Ascending aorta (tissue), 2 donors: Measurements from ENCODE around the gene HSPA12A. TPM values are rescaled to one million over a fixed set of nuclear protein-coding genes. Genes with fewer than 3 reads are reported as not detected.

ENCODE experiments used
- DNase-seq, 2 donors: peaks; one replicate each; pipeline ENCODE4 v3.0.0-alpha.2; 2019; ENCODE audit warnings: low spot score in 2 of 2
- H3K27ac ChIP-seq, 2 donors: fragments of 200-600 bp; sonication (generic); one replicate each; pipeline ENCODE4 v1.5.1; 2016 to 2017; ENCODE audit warnings: mild to moderate bottlenecking in 1 of 2
- H3K27me3 ChIP-seq: fragments of 200-600 bp; sonication (generic); one replicate; pipeline ENCODE4 v1.5.1; 2017
- H3K36me3 ChIP-seq, 2 donors: fragments of 200-600 bp; sonication (generic); one replicate each; pipeline ENCODE4 v1.5.1; 2016
- H3K4me1 ChIP-seq, 2 donors: fragments of 200-600 bp; sonication (generic); one replicate each; pipeline ENCODE4 v1.5.1; 2016 to 2017; ENCODE audit warnings: mild to moderate bottlenecking in 1 of 2
- H3K4me3 ChIP-seq, 2 donors: fragments of 200-600 bp; sonication (generic); one replicate each; pipeline ENCODE4 v1.5.1; 2016 to 2017; ENCODE audit warnings: mild to moderate bottlenecking in 1 of 2
- H3K9me3 ChIP-seq, 2 donors: fragments of 200-600 bp; sonication (generic); one replicate each; pipeline ENCODE4 v1.5.1; 2016
- intact Hi-C: fragments of 100-400 bp; cut with DNase I; formaldehyde crosslinking; loops from one replicate; pipeline ENCODE4 v1.15.1; 2023
- total RNA-seq: library from RNA; depleted of rRNA; stranded (reverse); fragments of >200 nt; gene quantifications from one replicate; pipeline ENCODE4 v1.1.0, GENCODE V29; 2016
- TF ChIP-seq, protein P1 (sequence below), 3 experiments: fragments of 200-600 bp in 2 of 3; fragments of 450-650 bp in 1 of 3; sonication (generic) in 2 of 3; IDR thresholded peaks; one replicate each; pipeline ENCODE4 v1.5.1; 2016 to 2019; ENCODE audit warnings: antibody characterized with exemption in 3 of 3, mild to moderate bottlenecking in 1 of 3, moderate library complexity in 1 of 3

Gene HSPA12A
- total RNA-seq, 1 donor from 2014 or later = 5.5 TPM

DNA sequence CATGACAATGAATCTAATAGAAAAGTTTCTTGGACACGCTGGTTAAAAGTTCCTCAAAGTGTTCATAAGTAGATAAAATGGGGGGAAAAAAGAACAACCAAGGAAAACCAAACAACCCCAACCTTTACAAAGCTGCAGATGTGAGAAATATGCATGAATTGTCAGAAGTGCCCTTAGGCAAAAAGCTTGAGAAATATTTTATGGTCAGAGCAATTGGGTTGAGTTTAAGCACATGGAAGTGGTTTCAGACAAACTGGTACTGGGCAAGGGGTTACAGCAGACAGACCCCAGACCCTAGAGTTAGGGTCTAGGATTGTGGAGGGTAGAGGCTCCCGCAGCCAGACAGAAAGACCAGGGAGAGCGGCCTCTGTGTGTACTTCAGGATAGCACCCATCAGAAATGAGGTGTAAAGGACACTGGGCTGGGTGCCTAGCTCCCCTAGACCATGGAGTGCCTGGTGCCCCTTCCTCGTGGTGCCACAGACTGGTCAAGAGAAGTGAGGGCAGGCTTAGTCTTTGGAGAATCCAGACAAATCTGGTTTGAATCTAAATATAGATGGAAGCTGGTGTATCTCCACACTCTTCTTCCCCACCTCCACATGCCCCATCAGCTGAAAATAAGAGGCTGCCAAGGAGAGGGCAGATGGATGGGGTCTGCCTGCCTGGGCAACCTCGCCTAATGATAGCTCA lies 84.4 kb downstream of the HSPA12A start:
- Histone ChIP-seq H3K27ac (no peak overlapping the region), H3K9me3 (no peaks in the 10 kb centered on the region), H3K27me3 (no peaks in the 10 kb centered on the region), H3K4me3 (no peak overlapping the region), H3K36me3 (no peaks in the 10 kb centered on the region), H3K4me1 (no peaks in the 10 kb centered on the region)
- intact Hi-C loops = no loop called here
- TF ChIP-seq, protein P1, sequence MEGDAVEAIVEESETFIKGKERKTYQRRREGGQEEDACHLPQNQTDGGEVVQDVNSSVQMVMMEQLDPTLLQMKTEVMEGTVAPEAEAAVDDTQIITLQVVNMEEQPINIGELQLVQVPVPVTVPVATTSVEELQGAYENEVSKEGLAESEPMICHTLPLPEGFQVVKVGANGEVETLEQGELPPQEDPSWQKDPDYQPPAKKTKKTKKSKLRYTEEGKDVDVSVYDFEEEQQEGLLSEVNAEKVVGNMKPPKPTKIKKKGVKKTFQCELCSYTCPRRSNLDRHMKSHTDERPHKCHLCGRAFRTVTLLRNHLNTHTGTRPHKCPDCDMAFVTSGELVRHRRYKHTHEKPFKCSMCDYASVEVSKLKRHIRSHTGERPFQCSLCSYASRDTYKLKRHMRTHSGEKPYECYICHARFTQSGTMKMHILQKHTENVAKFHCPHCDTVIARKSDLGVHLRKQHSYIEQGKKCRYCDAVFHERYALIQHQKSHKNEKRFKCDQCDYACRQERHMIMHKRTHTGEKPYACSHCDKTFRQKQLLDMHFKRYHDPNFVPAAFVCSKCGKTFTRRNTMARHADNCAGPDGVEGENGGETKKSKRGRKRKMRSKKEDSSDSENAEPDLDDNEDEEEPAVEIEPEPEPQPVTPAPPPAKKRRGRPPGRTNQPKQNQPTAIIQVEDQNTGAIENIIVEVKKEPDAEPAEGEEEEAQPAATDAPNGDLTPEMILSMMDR (IDR thresholded peaks at IDR 0.05) = no peak
- no peak for DNase-seq

DNA sequence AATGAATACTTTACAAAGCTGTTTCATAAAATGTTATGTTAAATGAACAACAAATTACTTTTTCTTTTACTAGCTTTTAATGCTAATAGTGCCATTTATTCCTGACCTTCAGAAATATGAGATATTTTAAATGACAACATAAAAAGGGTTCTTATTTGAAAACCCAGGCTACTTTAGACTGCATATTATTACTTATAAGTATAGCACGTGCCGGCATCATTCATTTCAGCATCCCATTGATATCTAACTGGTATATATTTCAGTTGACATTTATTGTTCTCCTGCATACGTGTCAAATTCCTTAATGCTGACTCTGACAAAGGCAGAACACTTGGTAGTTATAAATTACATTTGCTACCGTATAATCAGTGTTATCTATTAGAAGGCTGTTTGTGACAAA lies 86.3 kb downstream of the HSPA12A start:
- no peak overlapping the region for H3K27ac ChIP-seq
- TF ChIP-seq, protein P1 (IDR thresholded peaks at IDR 0.05) = no peak
- intact Hi-C loops = no loop called here
- DNase-seq = no peak
- H3K4me3 ChIP-seq = no peak overlapping the region
- no peaks in the 10 kb centered on the region for H3K27me3 ChIP-seq
- no peaks in the 10 kb centered on the region for H3K36me3 ChIP-seq
- H3K9me3 ChIP-seq = peaks cover 0 to under 1% of the 10 kb centered on the region in 2 donors
- H3K4me1 ChIP-seq = no peaks in the 10 kb centered on the region

GRCh38 chr10:116655568-116655967 lies 86.8 kb downstream of the HSPA12A start:
- Histone ChIP-seq H3K27me3 (no peaks in the 10 kb centered on the region), H3K4me3 (no peak overlapping the region), H3K4me1 (no peaks in the 10 kb centered on the region), H3K9me3 (peaks cover 0 to 5% of the 10 kb centered on the region in 2 donors), H3K36me3 (no peaks in the 10 kb centered on the region), H3K27ac (no peak overlapping the region)
- DNase-seq = no peak
- TF ChIP-seq, protein P1 (IDR thresholded peaks at IDR 0.05) = no peak
- intact Hi-C loops = no loop called here

DNA sequence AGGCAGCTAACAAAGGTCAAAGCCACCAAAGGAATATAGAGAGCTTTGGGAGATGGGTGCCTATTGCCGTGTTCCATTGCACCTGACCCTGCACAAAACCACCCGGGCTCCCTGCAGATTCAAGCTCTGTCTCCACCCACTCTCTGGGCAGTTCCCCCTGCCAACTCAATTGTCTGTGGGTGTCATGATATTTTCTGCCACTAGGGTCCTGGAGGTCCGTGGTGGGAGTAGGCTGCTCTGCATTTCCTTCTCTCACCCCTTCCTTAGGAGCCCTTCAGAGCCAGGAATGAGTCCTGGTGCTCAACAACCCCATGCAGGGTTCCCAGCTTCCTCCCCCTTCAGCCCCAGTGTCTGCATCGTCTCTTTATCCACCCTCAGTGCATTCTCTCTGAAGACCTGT lies 87.5 kb downstream of the HSPA12A start:
- intact Hi-C loops = no loop called here
- DNase-seq = no peak
- Histone ChIP-seq H3K4me1 (no peaks in the 10 kb centered on the region), H3K4me3 (no peak overlapping the region), H3K27me3 (no peaks in the 10 kb centered on the region), H3K27ac (no peak overlapping the region), H3K36me3 (no peaks in the 10 kb centered on the region), H3K9me3 (peaks cover 0 to 5% of the 10 kb centered on the region in 2 donors)
- TF ChIP-seq, protein P1 (IDR thresholded peaks at IDR 0.05) = no peak

DNA sequence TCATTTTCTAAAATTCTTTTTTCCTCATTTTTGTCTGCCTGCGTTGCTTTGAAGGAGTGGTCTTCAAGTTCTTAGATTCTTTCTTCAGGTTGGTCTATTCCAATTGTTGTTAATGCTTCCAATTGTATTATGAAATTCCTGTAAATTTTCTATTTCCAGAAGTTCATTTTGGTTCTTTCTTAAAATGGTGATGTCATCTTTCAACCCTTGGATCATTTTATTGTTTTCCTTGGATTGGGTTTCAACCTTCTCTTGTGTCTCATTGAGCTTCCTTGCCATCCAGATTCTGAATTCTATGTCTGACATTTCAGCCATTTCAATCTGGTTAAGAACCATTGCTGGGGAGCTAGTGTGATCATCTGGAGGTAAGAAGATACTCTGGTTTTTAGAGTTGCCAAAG lies 88.5 kb downstream of the HSPA12A start:
- TF ChIP-seq, protein P1 (IDR thresholded peaks at IDR 0.05) = no peak
- intact Hi-C loops = no loop called here
- no peak overlapping the region for H3K4me3 ChIP-seq

More for the DNA sequence above, 88.5 kb downstream of the HSPA12A start:
- H3K9me3 ChIP-seq = peaks cover 0 to 5% of the 10 kb centered on the region in 2 donors
- no peaks in the 10 kb centered on the region for H3K36me3 ChIP-seq
- no peak for DNase-seq
- no peak overlapping the region for H3K27ac ChIP-seq
- no peaks in the 10 kb centered on the region for H3K27me3 ChIP-seq
- H3K4me1 ChIP-seq = no peaks in the 10 kb centered on the region
